ENCODE results near the gene FBXO38.

DNA sequence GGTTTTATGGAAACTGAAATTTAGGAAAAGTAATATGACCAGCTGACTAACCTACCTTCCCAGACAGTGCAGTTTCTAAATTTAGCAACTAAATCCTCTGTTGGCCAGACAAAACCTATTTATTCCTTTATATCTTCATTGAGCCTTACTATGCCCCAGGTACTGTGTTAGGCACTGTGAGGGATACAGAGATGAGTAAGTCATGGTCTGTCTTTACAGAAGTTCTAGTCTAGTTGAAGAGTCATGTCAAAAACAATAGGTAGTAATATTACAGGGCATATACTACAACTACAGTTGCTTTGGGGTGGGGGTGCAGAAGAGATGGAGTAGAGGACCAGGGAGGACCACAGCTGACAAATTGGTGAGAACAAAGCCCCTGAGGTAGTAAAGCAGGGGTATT, 42.8 kb downstream of the FBXO38 start:
- TF ChIP-seq, protein P1, sequence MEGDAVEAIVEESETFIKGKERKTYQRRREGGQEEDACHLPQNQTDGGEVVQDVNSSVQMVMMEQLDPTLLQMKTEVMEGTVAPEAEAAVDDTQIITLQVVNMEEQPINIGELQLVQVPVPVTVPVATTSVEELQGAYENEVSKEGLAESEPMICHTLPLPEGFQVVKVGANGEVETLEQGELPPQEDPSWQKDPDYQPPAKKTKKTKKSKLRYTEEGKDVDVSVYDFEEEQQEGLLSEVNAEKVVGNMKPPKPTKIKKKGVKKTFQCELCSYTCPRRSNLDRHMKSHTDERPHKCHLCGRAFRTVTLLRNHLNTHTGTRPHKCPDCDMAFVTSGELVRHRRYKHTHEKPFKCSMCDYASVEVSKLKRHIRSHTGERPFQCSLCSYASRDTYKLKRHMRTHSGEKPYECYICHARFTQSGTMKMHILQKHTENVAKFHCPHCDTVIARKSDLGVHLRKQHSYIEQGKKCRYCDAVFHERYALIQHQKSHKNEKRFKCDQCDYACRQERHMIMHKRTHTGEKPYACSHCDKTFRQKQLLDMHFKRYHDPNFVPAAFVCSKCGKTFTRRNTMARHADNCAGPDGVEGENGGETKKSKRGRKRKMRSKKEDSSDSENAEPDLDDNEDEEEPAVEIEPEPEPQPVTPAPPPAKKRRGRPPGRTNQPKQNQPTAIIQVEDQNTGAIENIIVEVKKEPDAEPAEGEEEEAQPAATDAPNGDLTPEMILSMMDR (conservative IDR thresholded peaks at IDR 0.05; ENCODE audit: low read length), result no peak
- TF ChIP-seq EZH2phosphoT487 (IDR thresholded peaks at IDR 0.05; ENCODE audit: borderline replicate concordance), result no peak
